ENCODE measurements around the gene TRAF1. TPM values are rescaled to one million over a fixed set of nuclear protein-coding genes. Genes with fewer than 3 reads are reported as not detected.

TRAF1 gene
- total RNA-seq, 5 donors from 2014 or later (not counting 1 experiment from before 2014, with no cell fraction given) = 67.6 to 170 (median 157) TPM

GRCh38 chr9:120909904-120910303 lies 16.7 kb downstream of the TRAF1 start:
- Mint-ChIP-seq H3K4me1 (peaks cover 83 to 92% (median 88%) of the 10 kb centered on the region in 3 donors), H3K4me3 (peak overlapping the region in 2 of 3 donors; percentile 9 to 40), H3K9me3 (no peaks in the 10 kb centered on the region), H3K27ac (peak overlapping the region; percentile 90 to 91), H3K27me3 (no peaks in the 10 kb centered on the region), H3K36me3 (peaks cover 82% of the 10 kb centered on the region)
- ChIA-PET POLR2A (interaction anchor here in 1 of 2 donors (1.0 to 1.4 kb wide), 2 partner anchors 19 to 29 kb away, joined by 3 to 6 read pairs; no protein-coding TSS in a partner anchor), CTCF (no interaction called here)
- Histone ChIP-seq H3K36me3 (ENCODE audit: control insufficient read depth in 2 of 2, extremely low read depth in 1 of 2, insufficient read depth in 1 of 2, low read length in 1 of 2) (peaks cover 3 to 84% of the 10 kb centered on the region in 2 donors), H3K4me3 (ENCODE audit: control insufficient read depth in 1 of 2, extremely low read depth in 1 of 2, low read length in 1 of 2) (no peak overlapping the region), H3K9me3 (no peaks in the 10 kb centered on the region), H3K27ac (ENCODE audit: low read length) (peak overlapping the region; percentile 78), H3K4me1 (ENCODE audit: control insufficient read depth in 1 of 2, extremely low read depth in 1 of 2, insufficient read depth in 2 of 2, low read length in 2 of 2) (peaks cover 19 to 83% of the 10 kb centered on the region in 2 experiments), H3K27me3 (replicated peaks in 1 of 2; ENCODE audit: control insufficient read depth in 2 of 2, extremely low read depth in 1 of 2, insufficient read depth in 2 of 2, low read length in 1 of 2) (no peaks in the 10 kb centered on the region)
- 22% methylated on average over 4 of the region's 5 CpGs for WGBS (ENCODE audit: insufficient coverage)
- DNase-seq (peak in 7 of 35 experiments; percentile 19 to 71 (median 50)), ATAC-seq (replicated peaks in 1 of 4) (peak; percentile 38 to 78 (median 71))

GRCh38 chr9:120905315-120906164 lies 21.1 kb downstream of the TRAF1 start:
- Mint-ChIP-seq H3K9me3 (no peaks in the 10 kb centered on the region), H3K27ac (peak overlapping the region; percentile 97 to 99), H3K27me3 (no peaks in the 10 kb centered on the region), H3K4me3 (peak overlapping the region; percentile 41 to 76 (median 44)), H3K4me1 (peaks cover 89 to 92% (median 89%) of the 10 kb centered on the region in 3 donors), H3K36me3 (peaks cover 63% of the 10 kb centered on the region)
- H3K9me3 ChIP-seq = no peaks in the 10 kb centered on the region
- peaks cover 3 to 64% of the 10 kb centered on the region in 2 donors for H3K36me3 ChIP-seq (ENCODE audit: control insufficient read depth in 2 of 2, extremely low read depth in 1 of 2, insufficient read depth in 1 of 2, low read length in 1 of 2)
- WGBS (ENCODE audit: insufficient coverage) = 87% methylated on average over 8 of the region's 11 CpGs
- ChIA-PET POLR2A (interaction anchor here in 1 of 2 donors (1.0 to 2.2 kb wide), 3 partner anchors 14 to 18 kb away, joined by 3 to 13 read pairs (median 6); no protein-coding TSS in a partner anchor), CTCF (interaction anchor here in 1 of 2 donors (1.0 kb wide), 1 partner anchor 31 kb away, joined by 4 read pairs; no protein-coding TSS in a partner anchor)
- peaks cover 41 to 91% of the 10 kb centered on the region in 2 experiments for H3K4me1 ChIP-seq (ENCODE audit: control insufficient read depth in 1 of 2, extremely low read depth in 1 of 2, insufficient read depth in 2 of 2, low read length in 2 of 2)
- no peaks in the 10 kb centered on the region for H3K27me3 ChIP-seq (replicated peaks in 1 of 2; ENCODE audit: control insufficient read depth in 2 of 2, extremely low read depth in 1 of 2, insufficient read depth in 2 of 2, low read length in 1 of 2)
- ATAC-seq (replicated peaks in 1 of 4) = peak in 3 of 4 experiments; percentile 6 to 30 (median 26)
- peak overlapping the region; percentile 94 for H3K27ac ChIP-seq (ENCODE audit: low read length)
- H3K4me3 ChIP-seq (ENCODE audit: control insufficient read depth in 1 of 2, extremely low read depth in 1 of 2, low read length in 1 of 2) = no peak overlapping the region
- peak in 11 of 35 experiments; percentile 27 to 57 (median 43) for DNase-seq

GRCh38 chr9:120904978-120905301 lies 21.7 kb downstream of the TRAF1 start:
- peaks cover 40 to 89% of the 10 kb centered on the region in 2 experiments for H3K4me1 ChIP-seq (ENCODE audit: control insufficient read depth in 1 of 2, extremely low read depth in 1 of 2, insufficient read depth in 2 of 2, low read length in 2 of 2)

GRCh38 chr9:120904061-120904977 lies 22.3 kb downstream of the TRAF1 start:
- POLR2A ChIA-PET = interaction anchor here (0.6 to 2.2 kb wide), 14 partner anchors 8 to 158 kb away, joined by 3 to 13 read pairs (median 4); no protein-coding TSS in a partner anchor
- peaks cover 56% of the 10 kb centered on the region for H3K36me3 Mint-ChIP-seq
- Histone ChIP-seq H3K9me3 (no peaks in the 10 kb centered on the region), H3K27ac (ENCODE audit: low read length) (peak overlapping the region; percentile 94), H3K36me3 (ENCODE audit: control insufficient read depth in 2 of 2, extremely low read depth in 1 of 2, insufficient read depth in 1 of 2, low read length in 1 of 2) (peaks cover 0 to 52% of the 10 kb centered on the region in 2 donors), H3K27me3 (replicated peaks in 1 of 2; ENCODE audit: control insufficient read depth in 2 of 2, extremely low read depth in 1 of 2, insufficient read depth in 2 of 2, low read length in 1 of 2) (no peaks in the 10 kb centered on the region), H3K4me3 (ENCODE audit: control insufficient read depth in 1 of 2, extremely low read depth in 1 of 2, low read length in 1 of 2) (no peak overlapping the region), H3K4me1 (ENCODE audit: control insufficient read depth in 1 of 2, extremely low read depth in 1 of 2, insufficient read depth in 2 of 2, low read length in 2 of 2) (peaks cover 38 to 88% of the 10 kb centered on the region in 2 experiments)
- H3K4me3 Mint-ChIP-seq = peak overlapping the region in 2 of 3 donors; percentile 56 to 76
- peaks cover 87 to 90% (median 89%) of the 10 kb centered on the region in 3 donors for H3K4me1 Mint-ChIP-seq
- no peaks in the 10 kb centered on the region for H3K27me3 Mint-ChIP-seq
- no peaks in the 10 kb centered on the region for H3K9me3 Mint-ChIP-seq
- peak overlapping the region; percentile 97 to 99 for H3K27ac Mint-ChIP-seq
- 58% methylated on average over 13 of the region's 16 CpGs for WGBS (ENCODE audit: insufficient coverage)
- peak; percentile 83 to 89 (median 86) for ATAC-seq (replicated peaks in 1 of 4)
- CTCF ChIA-PET = interaction anchor here (0.9 to 1.6 kb wide), 8 partner anchors 8 to 36 kb away, joined by 3 to 8 read pairs (median 4); no protein-coding TSS in a partner anchor
- DNase-seq = peak; percentile 45 to 89 (median 78)

More at GRCh38 chr9:120904978-120905301, 21.7 kb downstream of the TRAF1 start:
- ChIA-PET POLR2A (interaction anchor here (1.0 to 2.2 kb wide), 5 partner anchors 14 to 25 kb away, joined by 3 to 13 read pairs (median 6); no protein-coding TSS in a partner anchor), CTCF (interaction anchor here (1.0 to 1.6 kb wide), 3 partner anchors 9 to 34 kb away, joined by 3 to 4 read pairs (median 4); no protein-coding TSS in a partner anchor)
- Mint-ChIP-seq H3K36me3 (peaks cover 60% of the 10 kb centered on the region), H3K4me3 (peak overlapping the region in 2 of 3 donors; percentile 56 to 76), H3K4me1 (peaks cover 89 to 92% (median 89%) of the 10 kb centered on the region in 3 donors), H3K27ac (peak overlapping the region; percentile 97 to 99), H3K9me3 (no peaks in the 10 kb centered on the region), H3K27me3 (no peaks in the 10 kb centered on the region)
- H3K4me3 ChIP-seq (ENCODE audit: control insufficient read depth in 1 of 2, extremely low read depth in 1 of 2, low read length in 1 of 2) = no peak overlapping the region
- H3K36me3 ChIP-seq (ENCODE audit: control insufficient read depth in 2 of 2, extremely low read depth in 1 of 2, insufficient read depth in 1 of 2, low read length in 1 of 2) = peaks cover 2 to 59% of the 10 kb centered on the region in 2 donors
- WGBS (ENCODE audit: insufficient coverage) = 76% methylated on average over 11 of the region's 11 CpGs
- ATAC-seq (replicated peaks in 1 of 4) (no peak), DNase-seq (no peak)
- H3K9me3 ChIP-seq = no peaks in the 10 kb centered on the region
- no peaks in the 10 kb centered on the region for H3K27me3 ChIP-seq (replicated peaks in 1 of 2; ENCODE audit: control insufficient read depth in 2 of 2, extremely low read depth in 1 of 2, insufficient read depth in 2 of 2, low read length in 1 of 2)
- peak overlapping the region; percentile 94 for H3K27ac ChIP-seq (ENCODE audit: low read length)

GRCh38 chr9:120902569-120903535 lies 23.7 kb downstream of the TRAF1 start:
- peak overlapping the region in 1 of 3 donors; percentile 76 for H3K4me3 Mint-ChIP-seq
- WGBS (ENCODE audit: insufficient coverage) = 41% methylated on average over 8 of the region's 14 CpGs
- Histone ChIP-seq H3K27ac (ENCODE audit: low read length) (peak overlapping the region; percentile 94), H3K9me3 (no peaks in the 10 kb centered on the region), H3K4me3 (ENCODE audit: control insufficient read depth in 1 of 2, extremely low read depth in 1 of 2, low read length in 1 of 2) (no peak overlapping the region), H3K4me1 (ENCODE audit: control insufficient read depth in 1 of 2, extremely low read depth in 1 of 2, insufficient read depth in 2 of 2, low read length in 2 of 2) (peaks cover 38 to 81% of the 10 kb centered on the region in 2 experiments), H3K36me3 (ENCODE audit: control insufficient read depth in 2 of 2, extremely low read depth in 1 of 2, insufficient read depth in 1 of 2, low read length in 1 of 2) (peaks cover 0 to 44% of the 10 kb centered on the region in 2 donors), H3K27me3 (replicated peaks in 1 of 2; ENCODE audit: control insufficient read depth in 2 of 2, extremely low read depth in 1 of 2, insufficient read depth in 2 of 2, low read length in 1 of 2) (no peaks in the 10 kb centered on the region)
- H3K4me1 Mint-ChIP-seq = peaks cover 85 to 91% (median 89%) of the 10 kb centered on the region in 3 donors
- H3K27me3 Mint-ChIP-seq = no peaks in the 10 kb centered on the region
- no peak for ATAC-seq (replicated peaks in 1 of 4)
- H3K9me3 Mint-ChIP-seq = no peaks in the 10 kb centered on the region
- peak overlapping the region; percentile 97 to 99 for H3K27ac Mint-ChIP-seq
- ChIA-PET POLR2A (interaction anchor here (1.2 to 2.2 kb wide), 3 partner anchors 13 to 27 kb away, joined by 3 to 13 read pairs (median 7); no protein-coding TSS in a partner anchor), CTCF (interaction anchor here (0.7 to 1.6 kb wide), 6 partner anchors 12 to 57 kb away, joined by 3 to 8 read pairs (median 5); no protein-coding TSS in a partner anchor)
- peak in 3 of 35 experiments; percentile 31 to 44 (median 40) for DNase-seq
- H3K36me3 Mint-ChIP-seq = peaks cover 51% of the 10 kb centered on the region
